Fibroblast of the aortic adventitia (primary cell): ENCODE results near the gene KRT17. TPM values are rescaled to one million over a fixed set of nuclear protein-coding genes. Genes with fewer than 3 reads are reported as not detected.
A peak's percentile ranks its signal among the peaks of the same experiment; 100 is the strongest.

Source experiments
- DNase-seq: peaks from one replicate; pipeline ENCODE4 v3.0.0-alpha.2; 2010; ENCODE audit warnings: low read depth
- H3K4me3 ChIP-seq: 2 replicates; pipeline ENCODE4 v1.5.1; 2011; ENCODE audit warnings: low read depth, mild to moderate bottlenecking, control low read depth, low read length, moderate library complexity
- CTCF ChIP-seq: IDR thresholded peaks from 2 replicates; pipeline ENCODE4 v1.5.1; 2011; ENCODE audit warnings: mild to moderate bottlenecking, low read length, control low read depth, inconsistent platforms; ENCODE audit not compliant: insufficient read depth
- total RNA-seq: library from RNA; depleted of rRNA; stranded (reverse); fragments of >200 nt; gene quantifications from 2 replicates; pipeline ENCODE4 v1.2.3, GENCODE V29; 2012; ENCODE audit warnings: low replicate concordance

The KRT17 gene
- total RNA-seq, 1 donor, result not detected

DNA sequence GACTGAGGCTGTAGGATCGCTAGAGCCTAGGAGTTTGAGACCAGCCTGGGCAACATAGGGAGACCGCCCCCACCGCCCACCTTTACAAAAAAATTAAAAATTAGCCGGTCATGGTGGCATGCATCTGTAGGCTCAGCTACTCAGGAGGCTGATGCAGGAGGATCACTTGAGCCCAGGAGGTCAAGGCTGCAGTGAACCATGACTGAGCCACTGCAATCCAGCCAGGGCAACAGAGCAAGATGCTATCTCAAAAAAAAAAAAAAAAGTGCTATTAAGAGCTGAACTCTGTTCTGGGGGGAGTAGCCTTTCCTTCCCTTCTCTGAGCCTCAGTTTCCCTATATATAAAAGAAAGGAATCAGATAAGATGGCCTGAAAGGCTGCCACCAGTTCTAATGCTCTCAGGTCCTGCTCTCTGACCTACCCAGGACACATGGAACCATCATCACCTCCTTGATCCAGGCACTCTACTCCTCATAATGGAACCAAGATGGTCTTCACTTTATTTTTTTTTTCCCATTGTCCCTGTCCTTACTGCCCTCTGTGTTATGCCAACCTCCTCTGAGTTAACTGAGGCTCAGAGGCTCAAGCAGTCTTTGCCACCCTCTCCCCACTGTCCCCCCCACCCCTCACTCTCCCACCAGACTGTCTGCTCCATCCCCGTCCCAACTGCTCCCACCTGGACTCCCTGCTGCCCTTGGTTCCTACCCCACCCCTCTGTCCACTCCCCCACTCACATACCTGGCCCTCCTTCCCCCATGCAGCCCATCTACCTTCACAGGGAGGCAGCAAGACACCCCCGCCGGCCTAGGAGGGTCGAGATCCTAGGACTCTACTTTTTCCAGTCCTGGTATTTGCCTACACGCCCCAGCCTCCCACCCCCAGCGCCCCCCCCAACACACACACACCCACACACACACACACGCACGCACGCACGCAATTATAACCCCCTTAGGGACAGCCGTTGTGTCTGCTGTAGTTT lies 40.5 kb upstream of the KRT17 start:
- peak overlapping the region; percentile 65 for H3K4me3 ChIP-seq
- no peak for TF ChIP-seq CTCF
- no peak for DNase-seq

- no peak overlapping the region for H3K4me3 ChIP-seq
- DNase-seq, result no peak
- no peak for TF ChIP-seq CTCF
Measured at GRCh38 chr17:41664172-41664457, 39.7 kb upstream of the KRT17 start.

DNA sequence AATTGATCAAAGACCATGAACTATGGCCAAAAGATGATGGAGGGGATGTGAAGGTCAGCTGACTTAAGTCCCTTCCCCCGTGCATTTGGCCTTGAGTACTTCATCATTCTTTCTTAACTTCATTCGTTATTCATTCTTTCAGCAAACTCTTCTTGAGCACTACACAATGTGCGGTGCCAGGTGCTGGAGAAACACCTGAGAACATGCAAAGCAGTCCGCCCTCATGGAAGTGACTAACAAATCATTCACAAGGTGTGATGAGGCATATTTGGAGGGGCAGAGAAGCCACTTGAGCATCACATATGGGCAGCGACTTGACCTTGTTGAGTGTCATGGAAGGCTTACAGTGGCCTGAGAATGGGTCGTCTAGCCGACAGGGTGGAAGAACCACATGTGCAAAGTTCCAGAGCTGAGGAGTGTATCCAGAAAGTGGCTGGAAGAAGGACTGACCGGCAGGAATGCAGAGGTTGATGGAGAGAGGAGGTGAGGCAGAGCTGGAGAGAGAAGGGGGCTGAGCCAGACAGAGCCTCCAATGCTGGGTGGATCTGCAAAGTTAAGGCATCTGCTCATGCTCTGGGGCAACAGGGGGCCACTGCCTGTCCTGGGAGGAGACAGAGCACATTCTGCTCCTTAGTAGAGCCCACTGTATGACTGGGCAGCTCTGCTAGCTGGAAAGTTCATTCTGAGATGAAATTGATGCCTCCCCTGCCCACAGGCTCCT lies 39.2 kb upstream of the KRT17 start:
- DNase-seq, result no peak
- H3K4me3 ChIP-seq, result no peak overlapping the region
- no peak for TF ChIP-seq CTCF

DNA sequence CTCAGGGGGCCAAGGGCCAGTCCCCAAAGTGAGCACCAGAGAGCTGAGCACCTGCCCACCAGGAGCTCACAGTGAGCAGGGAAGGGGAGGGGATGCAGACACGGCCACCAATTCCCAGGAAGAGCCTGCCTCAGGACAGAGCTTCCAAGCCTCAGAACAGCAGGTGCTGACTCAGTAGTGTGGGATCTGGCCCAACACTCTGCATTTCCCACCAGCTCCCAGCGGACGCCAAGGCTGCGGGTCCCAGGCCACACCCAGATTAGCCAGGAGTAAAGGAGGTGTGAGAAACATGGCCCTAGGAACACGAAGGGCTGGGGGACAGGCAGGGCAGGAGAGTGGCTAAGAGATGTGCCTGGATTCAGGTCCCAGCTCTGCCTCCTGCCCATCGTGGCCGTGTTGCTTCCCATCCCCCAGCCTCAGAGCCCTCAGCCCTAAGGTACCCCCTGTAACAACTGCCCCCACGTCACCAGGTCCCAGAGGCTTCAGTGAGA lies 35.9 kb upstream of the KRT17 start:
- no peak overlapping the region for H3K4me3 ChIP-seq
- no peak for TF ChIP-seq CTCF
- DNase-seq, result peak; percentile 23

DNA sequence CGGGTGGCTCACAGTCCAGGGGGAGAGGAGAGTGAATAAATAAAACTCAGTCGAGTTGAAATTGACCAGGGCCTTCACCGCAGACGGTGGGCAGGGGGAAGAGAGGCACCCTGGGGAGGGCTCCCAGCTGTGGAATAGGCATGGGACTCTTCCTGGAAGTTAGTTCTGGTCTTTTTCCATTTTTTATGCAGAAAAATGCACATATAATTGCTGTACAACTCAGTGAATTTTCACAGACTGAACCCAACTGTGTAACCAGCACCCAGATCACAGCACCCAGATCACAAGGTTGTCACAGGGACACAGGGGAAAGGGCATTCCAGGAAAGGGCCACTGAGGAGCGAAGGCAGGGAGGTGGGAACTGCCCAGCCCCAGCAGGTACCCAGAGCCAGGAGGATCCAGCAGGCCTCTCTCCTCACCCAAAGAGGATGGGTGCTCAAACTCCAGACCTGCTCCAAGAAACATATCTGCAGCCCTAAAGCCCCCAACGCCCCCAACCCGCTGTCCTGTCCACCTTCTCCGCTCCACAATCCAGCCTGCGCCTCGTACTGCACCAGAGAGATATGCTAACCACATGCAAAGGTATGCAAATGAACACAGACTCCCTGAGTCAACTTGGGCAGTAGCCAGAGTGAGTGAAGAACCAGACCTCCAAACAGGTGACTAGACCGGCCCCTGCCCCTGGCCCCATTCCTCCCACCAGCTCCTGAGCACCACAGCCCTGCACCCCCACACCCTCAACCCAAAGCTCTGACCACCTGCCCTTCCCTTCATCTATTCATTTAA lies 35.2 kb upstream of the KRT17 start:
- H3K4me3 ChIP-seq, result no peak overlapping the region
- no peak for TF ChIP-seq CTCF
- DNase-seq, result no peak

GRCh38 chr17:41658846-41659245 lies 34.5 kb upstream of the KRT17 start:
- DNase-seq, result no peak
- no peak for TF ChIP-seq CTCF
- H3K4me3 ChIP-seq, result no peak overlapping the region
